Amygdala (tissue), 56 donors: ENCODE results near the gene FAM193B.
"Not testable (repeated sequence)": the region's sequence is repeated elsewhere in the genome, so short reads cannot be mapped to it uniquely, and the experiment has no call there.

Experiments
- DNase-seq, 56 donors: peaks; one replicate each; lab custom pipeline; 2025; lab: John Stamatoyannopoulos, UW

The FAM193B gene

GRCh38 chr5:177588413-177588909 is 34.1 kb upstream of the FAM193B start:
- DNase-seq: no peak

GRCh38 chr5:177578316-177578715 is 24.0 kb upstream of the FAM193B start:
- no peak for DNase-seq

- DNase-seq: no peak
These were observed 21.8 kb upstream of the FAM193B start for GRCh38 chr5:177576169-177576568.

GRCh38 chr5:177575488-177575887 is 21.1 kb upstream of the FAM193B start:
- no peak for DNase-seq

- no peak for DNase-seq
These were observed 15.5 kb upstream of the FAM193B start for GRCh38 chr5:177569894-177570293.

GRCh38 chr5:177568326-177568725 is 14.0 kb upstream of the FAM193B start:
- DNase-seq: no peak

- DNase-seq: no peak
These were observed 10.7 kb upstream of the FAM193B start for GRCh38 chr5:177565046-177565445.

GRCh38 chr5:177559446-177559941 is 5.1 kb upstream of the FAM193B start:
- DNase-seq: not testable (repeated sequence)

GRCh38 chr5:177557796-177558195 is 3.4 kb upstream of the FAM193B start:
- no peak for DNase-seq

- no peak for DNase-seq
These were observed 2.8 kb upstream of the FAM193B start for GRCh38 chr5:177557041-177557647.

GRCh38 chr5:177555665-177556064 is 1.3 kb upstream of the FAM193B start:
- no peak for DNase-seq

GRCh38 chr5:177555228-177555627 is 865 bp upstream of the FAM193B start:
- DNase-seq: no peak

- peak in 22 of 56 donors; percentile 12 to 72 (median 42) for DNase-seq
These were observed 513 bp downstream of the FAM193B start for GRCh38 chr5:177553671-177554429.

- peak in 12 of 56 donors; percentile 7 to 28 (median 22) for DNase-seq
These were observed 1.4 kb downstream of the FAM193B start for GRCh38 chr5:177552839-177553455.

GRCh38 chr5:177550122-177550521 is 4.2 kb downstream of the FAM193B start:
- DNase-seq: no peak

- DNase-seq: no peak
These were observed 5.9 kb downstream of the FAM193B start for GRCh38 chr5:177548495-177548894.

GRCh38 chr5:177547736-177548135 is 6.6 kb downstream of the FAM193B start:
- DNase-seq: no peak

GRCh38 chr5:177546258-177546741 is 8.1 kb downstream of the FAM193B start:
- DNase-seq: peak in 14 of 56 donors; percentile 6 to 69 (median 34)

GRCh38 chr5:177545487-177546257 is 8.7 kb downstream of the FAM193B start:
- DNase-seq: peak in 1 of 56 donors; percentile 58

GRCh38 chr5:177542816-177543465 is 11.4 kb downstream of the FAM193B start:
- DNase-seq: no peak
